A673 (cell line): ENCODE measurements around the gene NR0B2. TPM values are rescaled to one million over a fixed set of nuclear protein-coding genes. Genes with fewer than 3 reads are reported as not detected.
A peak's percentile ranks its signal among the peaks of the same experiment; 100 is the strongest.

Experiments
- BruUV-seq: library from RNA; stranded (reverse); fragments of 400-500 nt; replicated peaks from 2 replicates; lab custom pipeline; 2021; lab: Mats Ljungman, UMichigan
- CTCF ChIA-PET: fragments of 300-600 bp; sonication (Branson Sonifier 250); formaldehyde crosslinking; loops from one replicate; lab custom pipeline; 2022; ENCODE audit warnings: antibody characterized with exemption; lab: Charles Lee
- POLR2A ChIA-PET: fragments of 300-600 bp; sonication (Branson Sonifier 250); formaldehyde crosslinking; loops from one replicate; lab custom pipeline; 2022; ENCODE audit warnings: antibody characterized with exemption; ENCODE audit not compliant: low non-redundant PET; lab: Charles Lee
- DNase-seq: peaks from one replicate; pipeline ENCODE4 v3.0.0-alpha.2; 2015; ENCODE audit warnings: low spot score
- H3K27ac ChIP-seq: fragments of 200-600 bp; sonication (generic); 2 replicates; pipeline ENCODE4 v1.5.1; 2016; ENCODE audit warnings: mixed run types, low read depth, mild to moderate bottlenecking, mixed read lengths, antibody characterized with exemption, low read length; ENCODE audit not compliant: poor library complexity, severe bottlenecking
- H3K27me3 ChIP-seq: fragments of 200-600 bp; sonication (generic); replicated peaks from 2 replicates; pipeline ENCODE4 v1.6.1; 2017; ENCODE audit warnings: mixed run types, low read depth, mild to moderate bottlenecking, mixed read lengths, antibody characterized with exemption, low read length; ENCODE audit not compliant: insufficient read depth, poor library complexity
- H3K36me3 ChIP-seq: fragments of 200-600 bp; sonication (generic); 2 replicates; pipeline ENCODE4 v1.6.1; 2016; ENCODE audit warnings: mixed run types, mild to moderate bottlenecking, mixed read lengths, antibody characterized with exemption, low read length; ENCODE audit not compliant: insufficient read depth, poor library complexity, severe bottlenecking
- H3K4me1 ChIP-seq: fragments of 200-600 bp; sonication (generic); 2 replicates; pipeline ENCODE4 v1.6.1; 2017; ENCODE audit warnings: mixed run types, mild to moderate bottlenecking, mixed read lengths, antibody characterized with exemption, low read length; ENCODE audit not compliant: insufficient read depth, poor library complexity, severe bottlenecking
- H3K4me3 ChIP-seq: fragments of 200-600 bp; sonication (generic); 2 replicates; pipeline ENCODE4 v1.5.1; 2016; ENCODE audit warnings: low read depth, mixed run types, mild to moderate bottlenecking, mixed read lengths, low read length; ENCODE audit not compliant: poor library complexity, severe bottlenecking
- H3K9me3 ChIP-seq: fragments of 200-600 bp; sonication (generic); 2 replicates; pipeline ENCODE4 v1.6.1; 2016; ENCODE audit warnings: mixed run types, low read depth, mild to moderate bottlenecking, mixed read lengths, antibody characterized with exemption, low read length; ENCODE audit not compliant: poor library complexity, severe bottlenecking
- EZH2 ChIP-seq: fragments of 200-600 bp; sonication (generic); IDR thresholded peaks from 2 replicates; pipeline ENCODE4 v1.6.1; 2017; ENCODE audit warnings: borderline replicate concordance, low read depth, mild to moderate bottlenecking, mixed read lengths, antibody characterized with exemption, low read length; ENCODE audit not compliant: poor library complexity, severe bottlenecking
- intact Hi-C: fragments of 100-400 bp; cut with micrococcal nuclease; formaldehyde crosslinking; loops from one replicate; pipeline ENCODE4 v1.10.0; 2022; ENCODE audit not compliant: unreplicated experiment
- total RNA-seq: library from RNA; stranded (reverse); gene quantifications from 2 replicates; pipeline ENCODE4 v1.2.3, GENCODE V29; 2021
- TF ChIP-seq, protein P1 (sequence below): fragments of 300-800, 200-600 bp; sonication (generic); conservative IDR thresholded peaks from 2 replicates; pipeline ENCODE4 v1.5.1; 2017; ENCODE audit warnings: low read depth, mild to moderate bottlenecking, antibody characterized with exemption, low read length, moderate library complexity, mixed read lengths

The NR0B2 gene
- total RNA-seq, 1 experiment from 2014 or later: not detected

- peaks cover 9% of the 10 kb centered on the region for H3K4me1 ChIP-seq
- intact Hi-C loops: no loop called here
- H3K27me3 ChIP-seq: no peaks in the 10 kb centered on the region
- TF ChIP-seq, protein P1, sequence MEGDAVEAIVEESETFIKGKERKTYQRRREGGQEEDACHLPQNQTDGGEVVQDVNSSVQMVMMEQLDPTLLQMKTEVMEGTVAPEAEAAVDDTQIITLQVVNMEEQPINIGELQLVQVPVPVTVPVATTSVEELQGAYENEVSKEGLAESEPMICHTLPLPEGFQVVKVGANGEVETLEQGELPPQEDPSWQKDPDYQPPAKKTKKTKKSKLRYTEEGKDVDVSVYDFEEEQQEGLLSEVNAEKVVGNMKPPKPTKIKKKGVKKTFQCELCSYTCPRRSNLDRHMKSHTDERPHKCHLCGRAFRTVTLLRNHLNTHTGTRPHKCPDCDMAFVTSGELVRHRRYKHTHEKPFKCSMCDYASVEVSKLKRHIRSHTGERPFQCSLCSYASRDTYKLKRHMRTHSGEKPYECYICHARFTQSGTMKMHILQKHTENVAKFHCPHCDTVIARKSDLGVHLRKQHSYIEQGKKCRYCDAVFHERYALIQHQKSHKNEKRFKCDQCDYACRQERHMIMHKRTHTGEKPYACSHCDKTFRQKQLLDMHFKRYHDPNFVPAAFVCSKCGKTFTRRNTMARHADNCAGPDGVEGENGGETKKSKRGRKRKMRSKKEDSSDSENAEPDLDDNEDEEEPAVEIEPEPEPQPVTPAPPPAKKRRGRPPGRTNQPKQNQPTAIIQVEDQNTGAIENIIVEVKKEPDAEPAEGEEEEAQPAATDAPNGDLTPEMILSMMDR: no peak
- no peak for TF ChIP-seq EZH2
- H3K27ac ChIP-seq: peak within 1 kb of the TSS; percentile 84
- peak; percentile 88 for DNase-seq
- H3K9me3 ChIP-seq: no peaks in the 10 kb centered on the region
- H3K36me3 ChIP-seq: peaks cover 44% of the 10 kb centered on the region
- CTCF ChIA-PET: interaction anchor here (0.7 kb wide), 1 partner anchor 25 kb away, joined by 3 read pairs; no protein-coding TSS in a partner anchor
- BruUV-seq: no TSS peak
- H3K4me3 ChIP-seq: peak within 1 kb of the TSS; percentile 70
- POLR2A ChIA-PET: interaction anchor here (0.5 to 1.4 kb wide), 5 partner anchors 11 to 556 kb away, joined by 3 to 18 read pairs (median 8); partner anchors contain the start of gene GPATCH3
Observed at GRCh38 chr1:26889551-26890466, 24.0 kb downstream of the NR0B2 start, which contains the start of gene GPN2. TSS of gene GPN2 (minus strand) at chr1:26890283. CDS start at chr1:26890096, 187 bp downstream.

DNA sequence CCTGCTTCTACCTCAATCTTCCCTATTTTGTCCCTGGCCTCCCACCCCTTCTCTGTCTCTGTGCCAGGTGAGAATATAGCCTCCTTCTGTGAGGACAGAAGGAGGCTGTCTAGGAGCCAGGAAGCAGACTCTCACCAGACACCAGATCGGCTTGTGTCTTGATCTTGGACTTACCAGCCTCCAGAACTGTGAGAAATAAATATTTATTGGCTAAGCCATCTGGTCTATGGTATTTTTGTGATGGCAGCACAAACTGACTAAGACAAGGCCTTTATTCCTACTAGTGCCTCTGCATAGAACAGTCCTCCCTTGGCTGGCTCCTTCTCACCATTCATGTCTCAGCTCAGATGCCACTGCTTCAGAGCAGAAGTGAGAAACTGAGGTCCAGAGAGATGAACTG is 25.5 kb downstream of the NR0B2 start:
- TF ChIP-seq EZH2: no peak
- TF ChIP-seq, protein P1: no peak
- Histone ChIP-seq H3K27ac (no peak overlapping the region), H3K4me1 (peaks cover 9% of the 10 kb centered on the region), H3K9me3 (no peaks in the 10 kb centered on the region), H3K4me3 (no peak overlapping the region), H3K36me3 (peaks cover 57% of the 10 kb centered on the region), H3K27me3 (no peaks in the 10 kb centered on the region)
- POLR2A ChIA-PET: no interaction called here
- no TSS peak for BruUV-seq
- intact Hi-C loops: no loop called here
- CTCF ChIA-PET: no interaction called here
- DNase-seq: no peak

- Histone ChIP-seq H3K4me3 (no peak overlapping the region), H3K27me3 (no peaks in the 10 kb centered on the region), H3K4me1 (peaks cover 9% of the 10 kb centered on the region), H3K9me3 (no peaks in the 10 kb centered on the region), H3K27ac (no peak overlapping the region), H3K36me3 (peaks cover 57% of the 10 kb centered on the region)
- peak; percentile 48 for DNase-seq
- BruUV-seq: no TSS peak
- intact Hi-C loops: no loop called here
- CTCF ChIA-PET: interaction anchor here (0.7 to 1.3 kb wide), 3 partner anchors 10 to 671 kb away, joined by 3 to 6 read pairs (median 3); no protein-coding TSS in a partner anchor
- POLR2A ChIA-PET: no interaction called here
- TF ChIP-seq, protein P1: peak; percentile 50
- no peak for TF ChIP-seq EZH2
Observed at GRCh38 chr1:26887125-26887524, 26.6 kb downstream of the NR0B2 start.
